GM04503 (cell line): Measurements from ENCODE around the gene OR4F15.

Source experiments
- DNase-seq: peaks from one replicate; pipeline ENCODE4 v3.0.0-alpha.2; 2012; ENCODE audit warnings: low read depth

The OR4F15 gene

DNA sequence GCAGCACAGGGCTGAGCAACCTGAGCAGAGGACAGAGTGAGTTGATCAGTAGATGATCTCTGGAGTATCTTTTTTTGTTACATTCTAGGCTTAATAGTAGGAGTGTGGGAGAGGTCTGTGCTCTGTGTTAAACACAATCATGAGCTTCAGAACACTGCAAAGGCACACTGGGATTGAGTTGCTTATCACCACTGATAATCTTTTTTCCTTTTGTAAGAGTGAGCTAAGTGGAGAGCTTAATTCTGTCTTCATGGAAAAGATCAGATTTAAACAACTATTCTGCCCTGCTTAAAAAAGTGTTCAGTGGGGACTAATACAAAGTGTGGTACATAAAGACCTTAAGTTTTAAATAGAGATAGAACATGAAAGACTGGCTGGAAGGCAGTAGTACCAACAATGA, 7.6 kb upstream of the OR4F15 start:
- no peak for DNase-seq

DNA sequence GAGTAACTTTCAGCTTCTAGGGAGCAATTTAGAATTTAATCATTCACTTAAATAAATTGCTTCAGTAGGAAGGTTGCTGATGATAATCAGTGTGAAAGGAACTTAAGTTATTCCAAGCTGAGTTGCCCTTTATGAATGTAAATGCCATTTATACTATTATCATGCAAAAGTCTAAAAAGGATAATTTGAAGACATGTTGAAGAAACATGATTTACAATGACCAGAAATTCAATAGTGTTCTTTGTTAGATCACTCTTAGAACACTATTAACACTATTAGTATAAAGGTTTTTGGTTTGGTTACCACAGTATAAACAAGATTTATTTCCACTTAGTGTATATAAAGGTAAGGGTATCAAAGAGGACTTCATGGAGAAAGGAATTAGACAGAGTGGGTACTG, 7.1 kb upstream of the OR4F15 start:
- no peak for DNase-seq

- no peak for DNase-seq
Measured at GRCh38 chr15:101805605-101806345, 6.2 kb upstream of the OR4F15 start.

DNA sequence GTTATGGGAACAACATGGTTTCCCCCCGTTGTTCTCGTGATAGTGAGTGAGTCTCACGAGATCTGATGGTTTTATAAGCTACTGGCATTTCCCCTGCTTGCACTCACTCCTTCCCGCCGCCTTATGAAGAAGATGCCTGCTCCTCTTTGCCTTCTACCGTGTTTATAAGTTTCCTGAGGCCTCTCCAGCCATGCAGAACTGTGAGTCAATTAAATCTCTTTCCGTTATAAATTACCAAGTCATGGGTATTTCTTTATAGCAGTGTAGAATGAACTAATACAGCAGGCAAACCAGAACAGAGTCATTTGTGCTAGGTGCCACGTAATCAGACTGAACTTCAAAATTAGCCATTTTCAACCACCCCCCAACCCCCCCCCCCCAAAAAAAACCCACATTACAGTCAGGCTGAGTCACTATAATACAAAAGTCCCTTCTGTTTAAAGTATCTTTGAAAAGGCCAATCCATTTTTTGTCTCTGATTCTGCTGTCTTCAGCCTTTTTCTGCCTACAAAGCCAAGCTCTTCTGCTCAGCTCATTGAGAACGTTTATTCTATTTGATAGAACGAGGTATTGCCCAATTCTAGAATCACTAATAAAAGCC, 4.6 kb upstream of the OR4F15 start:
- DNase-seq, result no peak

- DNase-seq, result no peak
Measured at GRCh38 chr15:101808201-101808600, 3.8 kb upstream of the OR4F15 start.

DNA sequence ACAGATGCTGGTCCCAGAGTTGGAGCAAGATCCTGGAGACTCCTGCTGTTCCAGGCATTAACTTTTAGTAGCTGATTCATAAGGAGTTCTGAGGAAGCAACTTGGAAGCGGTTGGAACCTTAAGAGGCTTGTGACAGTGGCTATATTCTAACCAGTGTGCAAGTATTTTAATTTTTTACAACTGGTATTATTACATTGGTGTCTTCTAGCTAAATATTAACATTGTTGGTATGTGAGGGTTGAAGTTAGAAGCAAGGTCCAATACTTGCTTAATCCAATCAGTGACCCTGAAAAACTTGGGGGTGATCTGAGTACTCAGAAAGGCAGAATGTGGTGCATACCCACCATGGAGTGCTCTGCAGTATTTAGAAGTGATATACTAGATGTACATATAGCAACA, 1.5 kb upstream of the OR4F15 start:
- no peak for DNase-seq

DNA sequence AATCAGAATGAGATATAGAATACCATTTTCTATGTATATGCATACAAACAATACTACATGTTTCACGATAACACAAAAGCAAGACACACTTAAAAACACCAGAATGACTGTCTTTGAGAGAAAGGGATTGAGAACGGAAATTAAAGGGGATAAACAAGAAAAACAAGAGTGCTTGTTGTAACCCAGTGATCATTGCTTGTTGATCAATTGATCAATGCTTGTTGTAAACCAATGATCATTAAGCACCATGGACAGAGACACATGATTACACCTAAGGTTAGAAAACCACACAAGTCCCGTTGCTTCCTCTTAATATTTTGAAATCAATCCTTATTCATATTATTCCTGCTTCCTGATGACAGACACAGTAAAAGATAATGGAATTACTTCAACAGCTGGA, 1.1 kb upstream of the OR4F15 start:
- no peak for DNase-seq

DNA sequence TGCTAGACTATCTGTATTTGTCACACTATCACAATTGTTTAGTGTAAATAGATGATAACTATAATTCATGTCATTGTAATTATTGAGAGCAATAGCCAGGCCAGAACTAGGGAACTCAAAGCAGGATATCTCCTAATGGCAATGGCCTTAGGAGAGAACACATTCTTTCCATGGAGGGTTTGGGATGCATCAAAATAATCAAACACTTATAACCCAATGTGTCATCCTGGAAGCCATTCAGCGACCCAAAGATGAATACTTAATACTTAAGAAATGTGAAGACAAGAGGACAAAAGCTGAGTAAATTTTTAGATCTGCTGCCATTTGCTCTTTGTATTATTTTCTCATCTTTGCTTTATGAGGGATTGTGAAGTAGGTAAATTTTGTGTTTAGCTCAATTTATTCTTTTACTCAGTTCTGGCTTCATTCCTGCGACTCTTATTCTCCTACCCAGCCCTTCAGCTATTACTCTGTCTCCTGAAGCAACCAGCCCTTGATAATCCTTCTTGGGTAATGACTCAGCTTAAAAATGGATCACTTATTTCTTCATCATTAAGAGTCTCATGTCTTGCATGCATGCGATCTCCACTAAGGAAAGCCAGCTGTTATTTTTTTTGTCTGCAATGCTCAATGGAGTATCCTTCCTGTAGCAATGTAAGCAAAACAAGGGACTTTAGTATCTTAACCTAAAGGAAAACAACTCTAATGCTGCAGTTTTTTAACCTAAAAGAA, 2.0 kb downstream of the OR4F15 start:
- DNase-seq, result no peak

DNA sequence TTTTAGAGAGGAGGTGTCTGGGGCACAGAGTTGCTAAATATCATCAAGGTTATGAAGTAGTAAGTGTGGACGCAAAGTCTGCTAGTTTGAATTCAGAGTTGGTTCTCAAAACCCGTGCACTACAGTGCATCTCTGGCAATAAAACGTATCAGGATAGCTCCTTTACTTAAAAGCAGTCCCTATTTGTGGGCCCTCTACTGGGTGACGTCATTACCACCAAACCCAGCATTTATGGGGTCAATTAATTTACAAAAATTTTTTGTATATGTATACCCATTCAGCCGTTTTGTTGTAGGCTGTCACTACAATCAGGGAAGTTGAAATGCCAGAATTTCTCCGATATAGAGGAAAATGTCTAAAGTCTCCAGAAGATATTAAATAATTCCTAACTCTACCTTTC, 8.8 kb downstream of the OR4F15 start:
- no peak for DNase-seq

DNA sequence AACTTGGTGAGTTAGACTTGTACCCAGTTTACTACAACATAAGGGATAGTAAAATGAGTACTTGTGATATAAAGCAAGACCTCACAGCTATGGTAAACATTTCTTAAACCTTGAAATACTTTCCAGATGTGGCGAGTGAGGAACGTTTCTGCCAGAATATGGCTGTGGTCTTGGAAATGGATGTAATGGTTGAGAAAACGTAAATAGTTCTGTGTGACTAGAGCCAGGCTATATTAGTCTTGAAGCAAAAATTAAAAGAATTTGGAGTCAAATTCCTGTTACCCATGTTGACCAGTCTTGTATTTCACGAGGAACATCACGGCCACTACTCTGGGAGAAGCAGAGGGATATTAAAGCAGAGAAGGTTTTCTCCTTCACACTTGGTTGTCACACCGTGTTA, 15.3 kb downstream of the OR4F15 start:
- DNase-seq, result no peak

- no peak for DNase-seq
Measured at GRCh38 chr15:101828774-101829173, 16.8 kb downstream of the OR4F15 start.

- DNase-seq, result no peak
Measured at GRCh38 chr15:101841656-101842055, 29.7 kb downstream of the OR4F15 start.

GRCh38 chr15:101844916-101845315, 32.9 kb downstream of the OR4F15 start:
- DNase-seq, result no peak

GRCh38 chr15:101852356-101852755, 40.4 kb downstream of the OR4F15 start:
- DNase-seq, result no peak
